Stimulated activated naive CD8-positive, alpha-beta T cell treated with anti-CD3 and anti-CD28 coated beads, Interleukin-15, amount 100 ng/mL, for 72 hours (primary cell): ENCODE measurements around the gene ZCCHC24.

Source experiments
- ATAC-seq: fragments of 150-1000 bp; cut with Tn5 transposase; 2 replicates; pipeline ENCODE4 v1.10.0; 2021; ENCODE audit warnings: mild to moderate bottlenecking, moderate library complexity
- DNase-seq, 2 donors: peaks; one replicate each; pipeline ENCODE4 v3.0.0; 2021 to 2022
- H3K27ac Mint-ChIP-seq, 2 donors: one replicate each; pipeline ENCODE4 v1.8.0; 2022; ENCODE audit warnings: mild to moderate bottlenecking in 2 of 2, mixed read lengths in 2 of 2, moderate library complexity in 2 of 2
- H3K27me3 Mint-ChIP-seq: one replicate; pipeline ENCODE4 v1.8.0; 2022; ENCODE audit warnings: mixed read lengths
- H3K4me1 Mint-ChIP-seq: one replicate; pipeline ENCODE4 v1.8.0; 2022; ENCODE audit warnings: mild to moderate bottlenecking, mixed read lengths
- H3K4me3 Mint-ChIP-seq, 2 donors: one replicate each; pipeline ENCODE4 v1.8.0; 2022; ENCODE audit warnings: mild to moderate bottlenecking in 2 of 2, mixed read lengths in 2 of 2, moderate library complexity in 1 of 2
- H3K9me3 Mint-ChIP-seq, 2 donors: one replicate each; pipeline ENCODE4 v1.8.0; 2022; ENCODE audit warnings: mixed read lengths in 2 of 2

The ZCCHC24 gene

DNA sequence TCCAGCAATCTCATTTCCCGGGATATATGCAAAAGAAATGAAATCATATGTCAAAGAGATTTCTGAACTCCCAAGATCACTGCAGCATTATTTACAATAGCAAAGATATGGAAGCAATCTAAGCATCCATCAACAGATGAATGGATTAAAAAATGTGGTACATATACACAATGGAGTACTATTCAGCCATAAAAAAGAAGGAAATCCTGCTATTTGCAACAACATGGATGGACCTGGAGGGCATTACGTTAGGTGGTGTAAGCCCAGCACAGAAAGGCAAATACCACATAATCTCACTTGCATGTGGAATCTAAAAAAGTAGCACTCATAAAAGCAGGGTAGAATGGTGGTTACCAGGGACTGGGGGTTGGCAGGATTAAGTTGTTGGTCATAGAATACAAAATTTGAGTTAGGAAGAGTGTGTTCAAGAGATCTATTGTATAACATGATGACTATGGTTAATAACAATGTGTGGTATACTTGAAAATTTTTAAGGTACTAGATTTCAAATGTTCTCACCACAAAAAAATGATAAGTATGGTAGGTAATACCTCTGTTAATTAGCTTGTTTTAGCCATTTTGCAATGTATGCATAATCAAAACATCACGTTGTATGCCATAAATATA lies 34.0 kb upstream of the ZCCHC24 start:
- no peak overlapping the region for H3K27ac Mint-ChIP-seq
- ATAC-seq, result no peak
- no peaks in the 10 kb centered on the region for H3K9me3 Mint-ChIP-seq

DNA sequence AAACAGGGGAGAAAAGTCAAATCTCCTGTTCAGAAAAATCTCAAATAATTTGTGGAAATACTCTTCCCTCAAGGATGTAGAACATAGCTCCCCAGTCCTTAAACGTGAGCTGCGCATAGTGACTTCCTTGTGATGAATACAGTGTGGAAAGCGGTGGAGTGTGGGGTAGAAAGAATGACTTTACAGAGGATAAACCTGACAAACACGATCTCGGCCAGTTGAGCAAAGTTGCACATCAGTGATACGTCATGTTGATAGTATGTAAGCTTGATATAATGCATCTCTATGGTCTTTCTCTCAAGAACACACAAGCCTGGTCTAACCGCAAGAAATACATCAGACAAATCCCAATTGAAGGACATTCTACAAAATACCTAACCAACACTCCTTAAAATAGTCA lies 32.0 kb upstream of the ZCCHC24 start:
- ATAC-seq, result no peak
- H3K9me3 Mint-ChIP-seq, result no peaks in the 10 kb centered on the region
- H3K27ac Mint-ChIP-seq, result no peak overlapping the region
- H3K4me1 Mint-ChIP-seq, result no peaks in the 10 kb centered on the region
- H3K4me3 Mint-ChIP-seq, result no peak overlapping the region
- DNase-seq, result no peak
- H3K27me3 Mint-ChIP-seq, result peaks cover 46% of the 10 kb centered on the region

More for the DNA sequence above, 34.0 kb upstream of the ZCCHC24 start:
- DNase-seq, result no peak
- Mint-ChIP-seq H3K4me1 (no peaks in the 10 kb centered on the region), H3K27me3 (peaks cover 37% of the 10 kb centered on the region), H3K4me3 (no peak overlapping the region)

DNA sequence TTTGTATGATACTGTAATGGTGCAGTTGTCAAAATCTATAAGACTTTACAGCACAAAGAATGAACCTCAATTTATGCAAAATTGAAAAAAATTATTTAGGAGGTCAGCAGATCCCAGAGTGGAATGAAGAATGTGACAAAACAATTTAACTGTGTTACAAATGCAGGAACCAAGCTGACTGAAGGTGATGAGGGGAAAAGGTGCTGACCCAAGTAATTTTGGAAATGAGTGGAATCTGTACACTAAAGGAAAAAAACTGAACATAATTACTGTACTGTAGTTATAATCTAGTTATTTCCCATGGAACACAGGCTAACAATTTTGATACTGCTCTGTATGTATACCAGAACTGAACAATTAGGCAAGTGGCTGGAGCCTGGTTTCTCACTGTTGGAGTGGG lies 31.2 kb upstream of the ZCCHC24 start:
- Mint-ChIP-seq H3K4me1 (no peaks in the 10 kb centered on the region), H3K4me3 (no peak overlapping the region), H3K27ac (no peak overlapping the region), H3K27me3 (peaks cover 41% of the 10 kb centered on the region), H3K9me3 (no peaks in the 10 kb centered on the region)
- ATAC-seq, result no peak
- DNase-seq, result no peak

DNA sequence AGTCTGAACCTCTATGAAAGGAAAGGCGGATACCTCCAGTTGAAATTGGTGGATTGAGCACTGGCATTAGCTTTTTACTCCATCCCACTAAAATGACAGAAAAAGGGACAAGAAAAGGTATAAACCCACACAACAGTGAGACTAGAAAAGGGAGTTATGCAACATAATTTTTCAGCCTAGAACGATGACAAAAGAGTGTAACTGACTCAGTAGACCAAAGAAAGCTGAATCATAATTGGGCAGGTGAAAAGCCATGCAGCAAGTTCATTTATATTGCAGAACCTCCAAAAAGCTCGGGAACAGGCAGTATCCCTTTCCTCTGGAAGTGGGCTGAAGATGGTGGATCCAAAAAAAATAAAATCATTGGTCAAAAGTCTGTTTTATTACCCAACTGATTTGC lies 30.5 kb upstream of the ZCCHC24 start:
- H3K4me1 Mint-ChIP-seq, result no peaks in the 10 kb centered on the region
- no peak overlapping the region for H3K4me3 Mint-ChIP-seq
- ATAC-seq (no peak), DNase-seq (no peak)
- no peaks in the 10 kb centered on the region for H3K9me3 Mint-ChIP-seq
- H3K27ac Mint-ChIP-seq, result no peak overlapping the region
- peaks cover 37% of the 10 kb centered on the region for H3K27me3 Mint-ChIP-seq

DNA sequence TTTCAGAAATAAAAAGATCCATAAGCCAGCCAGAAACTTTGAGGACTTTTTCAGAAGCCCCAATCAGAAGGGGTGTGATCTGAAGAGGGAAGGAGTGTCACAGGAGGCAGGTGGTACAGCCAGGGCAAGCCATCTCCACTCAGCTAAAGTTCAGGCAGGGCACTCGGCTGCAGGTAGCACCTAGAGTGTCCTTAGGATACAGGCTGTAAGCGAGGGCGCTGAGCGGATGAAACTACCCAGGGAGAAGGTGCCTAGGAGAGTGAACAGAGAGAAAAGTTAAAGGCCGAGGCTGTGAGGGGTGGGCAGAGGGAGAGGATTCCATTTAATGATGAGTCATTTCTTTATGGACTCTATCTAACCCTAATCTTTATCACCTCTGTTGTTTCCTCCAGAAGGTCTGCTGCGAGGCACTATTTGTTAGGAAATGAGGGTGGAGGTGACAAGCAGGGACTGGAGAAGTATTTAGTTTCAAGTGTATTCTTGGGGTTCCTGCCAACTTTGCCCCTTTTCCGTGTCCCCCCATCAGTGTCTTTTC lies 29.8 kb upstream of the ZCCHC24 start:
- DNase-seq (no peak), ATAC-seq (no peak)
- Mint-ChIP-seq H3K9me3 (no peaks in the 10 kb centered on the region), H3K4me3 (no peak overlapping the region), H3K27ac (no peak overlapping the region), H3K27me3 (peaks cover 37% of the 10 kb centered on the region), H3K4me1 (no peaks in the 10 kb centered on the region)

DNA sequence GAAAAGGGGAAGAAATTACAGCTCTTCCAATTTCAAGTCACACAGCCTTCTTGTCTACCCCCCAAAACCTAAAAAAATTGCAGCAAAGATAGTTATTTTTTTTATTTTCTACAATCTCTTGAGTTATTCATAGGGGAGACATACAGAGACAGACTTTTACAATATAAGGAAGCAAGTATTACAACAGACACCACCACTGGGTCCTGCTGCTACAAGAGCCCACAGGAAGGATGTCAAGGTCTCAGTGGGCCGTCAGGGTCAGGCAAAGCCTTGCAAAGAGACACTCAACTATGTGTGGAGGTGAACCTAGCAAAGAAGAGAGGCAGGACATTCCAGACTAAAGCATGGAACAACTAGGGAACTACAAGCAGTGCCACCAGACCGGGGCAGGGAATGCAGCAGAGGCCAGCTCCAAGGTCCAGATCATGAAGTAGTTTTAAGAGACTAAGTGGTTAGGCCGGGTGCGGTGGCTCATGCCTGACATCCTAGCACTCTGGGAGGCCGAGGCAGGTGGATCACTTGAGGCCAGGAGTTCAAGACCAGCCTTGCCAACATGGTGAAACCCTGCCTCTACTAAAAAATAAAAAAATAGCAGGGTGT lies 28.2 kb upstream of the ZCCHC24 start:
- Mint-ChIP-seq H3K4me1 (no peaks in the 10 kb centered on the region), H3K27me3 (peaks cover 37% of the 10 kb centered on the region), H3K4me3 (no peak overlapping the region), H3K9me3 (no peaks in the 10 kb centered on the region), H3K27ac (no peak overlapping the region)
- no peak for ATAC-seq
- no peak for DNase-seq

DNA sequence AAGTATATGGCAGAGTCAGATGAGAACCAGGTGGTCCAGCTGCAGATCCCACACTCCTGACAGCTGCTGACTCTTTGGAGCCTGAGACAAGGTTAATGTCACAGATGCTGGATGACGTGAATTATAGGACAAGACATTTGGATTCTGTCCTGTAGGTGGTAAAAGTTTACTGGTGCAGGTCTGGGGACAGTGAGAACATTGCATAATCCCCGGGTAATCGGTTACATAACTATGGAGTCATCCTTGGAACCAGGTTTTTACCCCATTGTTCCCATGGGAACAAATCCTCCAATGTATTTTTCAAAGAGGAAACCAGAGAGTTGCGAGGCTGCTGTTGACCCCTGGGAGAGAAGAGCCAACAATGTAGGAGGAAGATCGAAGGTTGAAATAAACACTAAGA lies 27.5 kb upstream of the ZCCHC24 start:
- H3K27me3 Mint-ChIP-seq, result peaks cover 37% of the 10 kb centered on the region
- DNase-seq, result no peak
- H3K4me1 Mint-ChIP-seq, result no peaks in the 10 kb centered on the region
- no peaks in the 10 kb centered on the region for H3K9me3 Mint-ChIP-seq
- ATAC-seq, result no peak
- H3K27ac Mint-ChIP-seq, result no peak overlapping the region
- H3K4me3 Mint-ChIP-seq, result no peak overlapping the region

DNA sequence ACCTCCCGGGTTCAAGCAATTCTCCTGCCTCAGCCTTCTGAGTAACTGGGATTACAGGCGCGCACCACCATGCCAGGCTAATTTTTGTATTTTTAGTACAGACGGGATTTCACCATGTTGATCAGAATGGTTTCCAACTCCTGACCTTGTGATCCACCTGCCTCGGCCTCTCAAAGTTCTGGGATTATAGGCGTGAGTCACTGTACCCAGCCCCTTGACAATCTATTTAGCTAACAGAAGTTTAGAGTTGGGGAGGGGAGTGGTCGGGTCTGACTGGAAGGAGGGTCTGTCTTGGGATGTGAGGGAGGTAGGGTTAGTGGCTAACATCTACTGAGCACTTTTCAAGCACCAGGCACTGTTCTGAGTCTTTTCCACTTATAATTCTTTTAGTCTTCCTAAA lies 27.0 kb upstream of the ZCCHC24 start:
- Mint-ChIP-seq H3K27me3 (peaks cover 33% of the 10 kb centered on the region), H3K9me3 (no peaks in the 10 kb centered on the region), H3K27ac (no peak overlapping the region), H3K4me3 (no peak overlapping the region), H3K4me1 (no peaks in the 10 kb centered on the region)
- no peak for DNase-seq
- no peak for ATAC-seq

DNA sequence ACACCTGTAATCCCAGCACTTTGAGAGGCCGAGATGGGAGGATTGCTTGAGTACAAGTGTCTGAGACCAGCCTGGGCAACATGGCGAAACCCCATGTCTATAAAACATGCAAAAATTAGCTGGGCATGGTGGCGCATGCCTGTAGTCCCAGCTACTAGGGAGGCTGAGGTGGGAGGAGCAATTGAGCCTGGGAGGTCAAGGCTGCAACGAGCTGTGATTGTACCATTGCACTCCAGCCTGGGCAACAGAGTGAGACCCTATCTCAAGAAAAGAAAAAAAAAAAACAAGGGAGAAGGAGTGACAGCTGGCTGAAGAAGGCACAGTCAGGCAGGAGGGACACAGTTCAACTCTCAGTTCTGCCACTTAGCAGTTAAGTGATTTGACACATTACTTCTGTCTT lies 26.4 kb upstream of the ZCCHC24 start:
- Mint-ChIP-seq H3K27me3 (peaks cover 29% of the 10 kb centered on the region), H3K9me3 (no peaks in the 10 kb centered on the region), H3K27ac (no peak overlapping the region), H3K4me3 (no peak overlapping the region), H3K4me1 (no peaks in the 10 kb centered on the region)
- DNase-seq (no peak), ATAC-seq (no peak)

DNA sequence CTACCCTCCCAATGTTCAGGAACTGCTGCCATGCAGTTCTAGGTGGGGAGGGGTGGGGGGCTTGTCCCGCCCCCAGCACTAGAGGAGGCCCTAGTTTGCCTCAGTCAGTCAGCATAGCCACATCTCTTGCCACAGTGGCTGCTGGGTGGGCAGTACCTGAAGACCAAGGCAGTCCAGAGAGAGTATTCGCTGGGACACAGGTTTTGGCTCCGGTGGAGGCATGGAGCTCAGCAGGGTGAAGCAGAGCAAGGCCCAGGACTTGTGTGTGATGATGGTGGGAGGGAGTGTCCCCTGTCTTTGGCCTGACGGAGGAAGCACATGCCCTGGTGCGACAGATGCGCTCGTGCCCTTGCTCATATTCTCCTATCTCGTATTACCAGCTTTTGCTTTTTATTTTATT lies 24.7 kb upstream of the ZCCHC24 start:
- Mint-ChIP-seq H3K27ac (no peak overlapping the region), H3K27me3 (peaks cover 12% of the 10 kb centered on the region), H3K9me3 (no peaks in the 10 kb centered on the region), H3K4me3 (no peak overlapping the region), H3K4me1 (no peaks in the 10 kb centered on the region)
- ATAC-seq, result no peak
- DNase-seq, result no peak

DNA sequence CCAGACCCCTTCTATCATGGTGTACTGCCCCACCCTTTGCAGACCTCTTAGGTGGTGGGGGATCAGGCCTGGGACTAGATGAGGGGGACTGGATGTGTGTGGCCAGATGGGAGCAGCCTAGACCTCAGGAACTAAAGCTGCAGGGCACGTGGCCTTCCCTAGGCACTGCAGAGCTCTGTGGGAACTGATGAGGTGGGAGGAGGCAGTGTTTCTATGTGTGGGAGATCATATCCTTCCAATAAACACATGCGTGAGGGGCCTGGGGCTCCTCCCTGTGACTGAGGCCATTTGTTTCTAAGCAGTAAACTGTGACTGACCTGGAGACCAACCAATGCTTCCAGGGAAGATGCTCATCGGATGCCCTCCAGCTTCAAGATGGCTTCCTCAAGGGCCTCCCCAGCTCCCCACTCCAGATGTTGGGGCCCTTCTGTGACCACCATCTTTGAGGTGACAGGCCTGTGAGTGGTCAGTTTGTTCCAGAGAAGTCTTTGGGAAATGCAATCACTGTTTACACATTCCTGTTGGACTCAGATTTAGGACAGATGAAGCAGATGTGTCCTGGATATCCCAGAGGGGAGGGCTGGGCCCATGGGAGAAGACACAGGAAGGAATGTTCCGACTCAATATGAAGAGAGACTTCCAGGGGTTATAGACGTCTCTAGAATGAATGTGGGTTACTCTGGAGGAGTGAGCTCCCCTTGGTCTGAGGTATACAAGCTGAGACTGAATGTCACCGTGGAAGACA lies 23.6 kb upstream of the ZCCHC24 start:
- Mint-ChIP-seq H3K9me3 (no peaks in the 10 kb centered on the region), H3K27me3 (peaks cover 8% of the 10 kb centered on the region), H3K27ac (no peak overlapping the region), H3K4me1 (no peaks in the 10 kb centered on the region), H3K4me3 (no peak overlapping the region)
- ATAC-seq, result peak; percentile 23
- no peak for DNase-seq

DNA sequence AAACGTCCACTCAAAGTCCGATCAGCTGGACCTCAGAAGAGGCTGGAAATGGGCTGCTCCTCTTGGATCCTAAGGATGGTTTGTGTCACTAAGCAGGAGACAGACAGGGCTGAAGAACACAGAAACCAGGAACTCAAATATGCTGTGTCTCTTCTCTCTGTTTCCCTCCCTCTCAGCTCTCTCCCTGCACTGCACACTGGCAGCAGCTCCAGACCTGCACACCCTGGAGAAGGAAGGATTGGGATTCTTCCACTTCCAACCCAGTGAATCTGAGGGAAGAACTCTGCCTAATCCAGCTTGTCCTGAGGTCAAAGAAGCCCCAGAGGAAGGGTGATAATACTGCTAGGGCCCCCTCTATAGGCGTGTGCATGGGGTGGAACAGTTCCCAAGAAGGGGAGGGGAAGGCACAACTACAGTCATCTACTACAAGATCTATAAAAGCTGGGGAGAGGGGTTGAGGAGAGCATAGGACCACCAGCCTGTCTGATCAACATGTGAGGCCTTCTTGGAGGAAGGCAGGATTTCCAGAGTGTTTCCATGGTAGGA lies 22.7 kb upstream of the ZCCHC24 start:
- no peak overlapping the region for H3K4me3 Mint-ChIP-seq
- no peaks in the 10 kb centered on the region for H3K27me3 Mint-ChIP-seq
- no peaks in the 10 kb centered on the region for H3K9me3 Mint-ChIP-seq
- H3K27ac Mint-ChIP-seq, result peak overlapping the region in 1 of 2 donors; percentile 82
- no peaks in the 10 kb centered on the region for H3K4me1 Mint-ChIP-seq
- ATAC-seq, result no peak
- no peak for DNase-seq

DNA sequence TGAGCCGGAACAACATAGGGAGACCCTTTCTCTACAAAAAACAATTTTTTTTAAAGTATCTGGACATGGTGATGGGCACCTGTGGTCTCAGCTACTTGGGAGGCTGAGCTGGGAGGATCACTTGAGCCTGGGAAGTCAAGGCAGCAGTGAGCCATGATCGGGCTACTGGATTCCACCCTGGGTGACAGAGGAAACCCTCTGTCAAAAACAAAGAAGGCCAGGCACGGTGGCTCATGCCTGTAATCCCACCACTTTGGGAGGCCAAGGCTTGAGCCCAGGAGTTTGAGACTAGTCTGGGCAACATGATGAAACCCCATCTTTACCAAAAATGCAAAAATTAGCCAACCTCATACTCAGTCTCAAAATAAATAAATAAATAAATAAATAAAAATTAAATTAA lies 19.9 kb upstream of the ZCCHC24 start:
- no peaks in the 10 kb centered on the region for H3K9me3 Mint-ChIP-seq
- no peak overlapping the region for H3K4me3 Mint-ChIP-seq
- no peaks in the 10 kb centered on the region for H3K4me1 Mint-ChIP-seq
- ATAC-seq, result no peak
- no peaks in the 10 kb centered on the region for H3K27me3 Mint-ChIP-seq
- H3K27ac Mint-ChIP-seq, result no peak overlapping the region
- no peak for DNase-seq

DNA sequence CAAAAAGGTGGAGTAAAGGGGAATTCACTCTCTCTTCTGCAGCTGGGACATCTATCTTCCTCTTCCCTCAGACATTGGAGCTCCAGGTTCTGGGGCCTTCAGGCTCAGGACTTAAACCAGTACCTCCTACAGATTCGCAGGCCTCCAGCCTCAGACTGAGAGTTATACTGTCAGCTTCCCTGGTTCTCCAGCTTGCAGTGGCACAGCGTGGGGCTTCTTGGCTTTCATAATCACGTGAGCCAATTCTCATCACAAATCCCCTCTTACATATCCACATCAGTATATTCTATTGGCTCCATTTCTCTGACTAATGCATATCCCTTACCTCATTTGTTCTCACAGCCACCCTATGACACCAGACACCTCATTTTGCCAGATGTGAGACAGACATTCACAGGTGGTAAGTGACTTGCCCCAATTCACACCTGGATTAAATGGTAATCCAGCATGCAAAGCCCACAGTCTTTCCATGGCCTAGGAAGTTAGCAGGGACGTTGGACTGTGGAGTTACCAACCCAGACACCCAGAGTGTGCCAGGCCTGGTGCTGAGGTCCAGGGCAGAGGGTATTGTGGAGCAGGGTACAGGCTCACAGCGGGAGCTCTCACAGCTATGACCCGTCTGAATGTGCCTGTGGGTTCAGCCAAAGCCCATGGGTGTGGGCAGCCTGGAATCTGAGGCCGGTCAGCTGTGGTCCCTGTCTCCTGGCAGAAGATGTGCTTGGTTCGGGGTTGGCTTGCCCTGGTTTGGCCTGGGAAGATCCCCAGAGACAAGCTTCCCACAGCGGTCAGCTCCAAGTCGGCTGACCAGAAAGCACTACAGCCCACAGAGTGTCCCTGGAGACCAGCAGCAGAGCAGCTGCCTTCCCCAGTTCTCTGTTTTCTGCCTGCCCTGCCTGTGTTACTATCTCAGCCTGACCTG lies 18.4 kb upstream of the ZCCHC24 start:
- H3K9me3 Mint-ChIP-seq, result no peaks in the 10 kb centered on the region
- H3K27ac Mint-ChIP-seq, result peak overlapping the region in 1 of 2 donors; percentile 36
- H3K4me3 Mint-ChIP-seq, result no peak overlapping the region
- H3K27me3 Mint-ChIP-seq, result no peaks in the 10 kb centered on the region
- H3K4me1 Mint-ChIP-seq, result no peaks in the 10 kb centered on the region
- ATAC-seq, result no peak
- DNase-seq, result no peak

DNA sequence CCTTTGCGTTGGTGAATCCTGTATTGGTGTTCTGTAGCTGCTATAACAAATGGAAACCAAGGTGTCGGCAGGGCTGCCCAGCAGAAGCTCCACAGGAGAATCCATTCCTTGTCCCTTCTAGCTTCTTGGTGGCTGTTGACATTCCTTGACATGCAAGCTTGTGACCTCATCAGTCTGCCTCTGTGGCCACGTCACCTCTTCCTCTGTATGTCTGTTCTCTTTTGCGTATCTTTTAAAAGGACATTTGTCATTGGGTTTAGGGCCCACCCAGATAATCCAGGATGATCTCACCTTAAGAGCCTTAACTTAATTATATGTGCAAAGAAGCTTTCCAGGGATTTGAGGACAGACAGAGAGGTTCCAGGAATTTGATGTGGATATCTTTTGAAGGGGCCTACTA lies 15.3 kb upstream of the ZCCHC24 start:
- Mint-ChIP-seq H3K4me1 (no peaks in the 10 kb centered on the region), H3K27me3 (no peaks in the 10 kb centered on the region), H3K27ac (no peak overlapping the region), H3K4me3 (no peak overlapping the region), H3K9me3 (no peaks in the 10 kb centered on the region)
- ATAC-seq (no peak), DNase-seq (no peak)
